Kidney epithelial cell (primary cell): Measurements from ENCODE around the gene MED13L. TPM values are rescaled to one million over a fixed set of nuclear protein-coding genes. Genes with fewer than 3 reads are reported as not detected.
"Not testable (repeated sequence)": the region's sequence is repeated elsewhere in the genome, so short reads cannot be mapped to it uniquely, and the experiment has no call there.

Experiments used
- DNase-seq: peaks from one replicate; pipeline ENCODE4 v3.0.0-alpha.2; 2010; ENCODE audit warnings: low read depth
- H3K27me3 ChIP-seq: 2 replicates; pipeline ENCODE4 v1.6.0; 2011; ENCODE audit warnings: low read length; ENCODE audit not compliant: control insufficient read depth, insufficient read depth
- H3K36me3 ChIP-seq: 2 replicates; pipeline ENCODE4 v1.5.1; 2011; ENCODE audit warnings: low read length; ENCODE audit not compliant: control insufficient read depth, insufficient read depth
- H3K4me3 ChIP-seq: 2 replicates; pipeline ENCODE4 v1.5.1; 2011; ENCODE audit warnings: low read depth, mild to moderate bottlenecking, control low read depth, low read length
- total RNA-seq: library from RNA; depleted of rRNA; stranded (reverse); fragments of >200 nt; gene quantifications from 2 replicates; pipeline ENCODE4 v1.2.3, GENCODE V29; 2015
- TF ChIP-seq, protein P1 (sequence below): IDR thresholded peaks from 2 replicates; pipeline ENCODE4 v1.5.1; 2011; ENCODE audit warnings: mild to moderate bottlenecking, moderate library complexity, low read length, control low read depth, inconsistent platforms; ENCODE audit not compliant: insufficient read depth, poor library complexity, severe bottlenecking

MED13L gene
- total RNA-seq, 1 donor from 2014 or later: 45.9 TPM

DNA sequence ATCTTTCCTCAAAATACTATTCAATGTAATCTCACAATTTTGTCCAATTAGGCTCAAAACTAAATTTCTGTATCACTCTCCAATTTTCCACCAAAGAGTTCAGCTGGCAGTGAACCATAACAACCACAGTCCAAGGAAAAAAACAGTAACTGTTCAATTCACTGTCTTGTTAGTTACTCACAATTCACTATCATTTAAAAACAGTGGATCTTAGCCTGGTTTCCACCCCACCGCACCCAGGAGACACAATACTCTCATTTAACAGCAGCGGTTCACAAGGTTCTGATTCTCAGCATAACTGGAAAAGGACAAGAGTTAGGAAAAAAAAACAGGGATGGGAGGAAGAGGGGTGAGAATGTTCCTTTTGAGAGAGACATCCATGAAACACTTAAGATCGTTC lies 40.5 kb downstream of the MED13L start:
- TF ChIP-seq, protein P1, sequence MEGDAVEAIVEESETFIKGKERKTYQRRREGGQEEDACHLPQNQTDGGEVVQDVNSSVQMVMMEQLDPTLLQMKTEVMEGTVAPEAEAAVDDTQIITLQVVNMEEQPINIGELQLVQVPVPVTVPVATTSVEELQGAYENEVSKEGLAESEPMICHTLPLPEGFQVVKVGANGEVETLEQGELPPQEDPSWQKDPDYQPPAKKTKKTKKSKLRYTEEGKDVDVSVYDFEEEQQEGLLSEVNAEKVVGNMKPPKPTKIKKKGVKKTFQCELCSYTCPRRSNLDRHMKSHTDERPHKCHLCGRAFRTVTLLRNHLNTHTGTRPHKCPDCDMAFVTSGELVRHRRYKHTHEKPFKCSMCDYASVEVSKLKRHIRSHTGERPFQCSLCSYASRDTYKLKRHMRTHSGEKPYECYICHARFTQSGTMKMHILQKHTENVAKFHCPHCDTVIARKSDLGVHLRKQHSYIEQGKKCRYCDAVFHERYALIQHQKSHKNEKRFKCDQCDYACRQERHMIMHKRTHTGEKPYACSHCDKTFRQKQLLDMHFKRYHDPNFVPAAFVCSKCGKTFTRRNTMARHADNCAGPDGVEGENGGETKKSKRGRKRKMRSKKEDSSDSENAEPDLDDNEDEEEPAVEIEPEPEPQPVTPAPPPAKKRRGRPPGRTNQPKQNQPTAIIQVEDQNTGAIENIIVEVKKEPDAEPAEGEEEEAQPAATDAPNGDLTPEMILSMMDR: no peak
- Histone ChIP-seq H3K27me3 (no peaks in the 10 kb centered on the region), H3K36me3 (no peaks in the 10 kb centered on the region), H3K4me3 (no peak overlapping the region)
- no peak for DNase-seq

DNA sequence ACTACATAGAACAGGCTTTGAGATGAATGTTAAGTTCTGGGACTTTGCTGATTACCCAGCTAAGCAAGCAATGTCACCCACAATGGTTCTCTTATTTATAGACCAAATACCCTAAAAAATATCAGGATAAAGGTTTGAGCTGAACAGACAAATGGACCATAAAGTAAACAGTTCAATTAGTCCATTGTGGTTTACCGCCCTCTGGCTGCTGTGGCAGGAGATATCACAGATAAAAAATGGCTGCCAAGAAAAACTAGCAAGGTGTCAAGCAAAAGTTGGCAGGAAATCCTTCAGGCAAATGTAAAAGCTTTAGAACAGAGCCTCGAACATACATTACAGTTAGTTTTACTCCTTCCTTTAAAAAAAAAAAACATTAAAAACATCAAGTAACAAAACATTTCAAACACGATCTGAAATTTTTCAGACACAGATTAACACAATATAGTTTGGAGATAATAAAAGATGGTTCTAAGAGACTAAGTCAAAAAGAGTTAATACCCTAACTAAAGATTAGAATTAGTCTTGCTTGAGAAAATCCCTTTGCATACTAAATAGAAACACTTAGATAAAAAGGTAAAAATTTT lies 41.3 kb downstream of the MED13L start:
- no peaks in the 10 kb centered on the region for H3K27me3 ChIP-seq
- DNase-seq: no peak
- no peak overlapping the region for H3K4me3 ChIP-seq
- TF ChIP-seq, protein P1: peak; percentile 77
- no peaks in the 10 kb centered on the region for H3K36me3 ChIP-seq

DNA sequence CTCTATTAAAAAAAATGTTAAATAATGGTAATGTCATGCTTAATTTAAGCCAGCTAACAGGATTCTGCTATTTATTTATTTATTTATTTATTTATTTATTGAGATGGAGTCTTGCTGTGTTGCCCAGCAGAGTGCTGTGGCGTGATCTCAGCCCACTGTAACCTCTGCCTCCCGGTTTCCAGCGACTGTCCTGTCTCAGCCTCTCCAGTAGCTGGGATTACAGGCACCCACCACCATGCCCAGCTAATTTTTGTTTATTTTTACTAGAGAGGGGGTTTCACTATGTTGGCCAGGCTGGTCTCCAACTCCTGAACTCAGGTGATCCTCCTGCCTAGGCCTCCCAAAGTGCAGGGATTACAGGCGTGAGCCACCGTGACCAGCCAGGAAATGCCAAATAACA lies 43.3 kb downstream of the MED13L start:
- H3K27me3 ChIP-seq, H3K4me3 ChIP-seq, H3K36me3 ChIP-seq, DNase-seq: not testable (repeated sequence)

DNA sequence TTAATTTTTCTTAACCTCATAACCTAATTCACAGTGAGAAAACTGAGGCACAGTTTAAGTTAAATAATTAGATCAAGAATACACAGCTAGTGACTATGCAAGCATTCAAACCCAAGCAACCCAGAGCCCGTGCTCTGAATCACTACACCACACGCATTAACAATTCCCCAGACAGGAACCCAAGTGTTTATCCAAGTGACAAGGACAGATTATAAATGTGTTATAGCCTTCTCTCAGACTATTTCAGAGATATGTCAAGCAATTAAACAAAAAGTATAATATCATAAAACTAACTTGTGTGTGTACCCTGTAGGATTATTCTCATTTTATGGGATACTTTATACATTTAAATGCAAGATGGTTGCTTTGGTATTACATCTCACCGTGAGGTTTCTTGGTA lies 43.8 kb downstream of the MED13L start:
- no peaks in the 10 kb centered on the region for H3K27me3 ChIP-seq
- H3K36me3 ChIP-seq: no peaks in the 10 kb centered on the region
- no peak overlapping the region for H3K4me3 ChIP-seq
- TF ChIP-seq, protein P1: no peak
- DNase-seq: no peak

DNA sequence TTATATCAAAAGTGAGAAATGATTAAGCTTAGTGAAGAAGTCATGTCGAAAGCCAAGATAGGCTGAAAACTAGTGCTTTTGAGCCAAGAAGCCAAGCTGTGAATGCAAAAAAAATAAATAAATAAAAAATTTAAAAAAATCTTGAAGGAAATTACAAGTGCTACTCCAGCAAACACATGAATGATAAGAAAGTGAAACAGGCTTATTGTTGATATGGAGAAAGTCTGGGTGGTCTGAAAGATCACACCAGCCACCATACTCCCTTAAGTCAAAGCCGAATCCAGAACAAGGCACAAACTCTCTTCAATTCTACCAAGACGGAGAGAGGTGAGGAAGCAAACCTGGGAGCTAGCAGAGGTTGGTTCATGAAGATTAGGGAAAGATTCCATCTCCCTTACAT lies 49.7 kb downstream of the MED13L start:
- DNase-seq: no peak
- Histone ChIP-seq H3K27me3 (no peaks in the 10 kb centered on the region), H3K4me3 (no peak overlapping the region), H3K36me3 (no peaks in the 10 kb centered on the region)
- TF ChIP-seq, protein P1: no peak

DNA sequence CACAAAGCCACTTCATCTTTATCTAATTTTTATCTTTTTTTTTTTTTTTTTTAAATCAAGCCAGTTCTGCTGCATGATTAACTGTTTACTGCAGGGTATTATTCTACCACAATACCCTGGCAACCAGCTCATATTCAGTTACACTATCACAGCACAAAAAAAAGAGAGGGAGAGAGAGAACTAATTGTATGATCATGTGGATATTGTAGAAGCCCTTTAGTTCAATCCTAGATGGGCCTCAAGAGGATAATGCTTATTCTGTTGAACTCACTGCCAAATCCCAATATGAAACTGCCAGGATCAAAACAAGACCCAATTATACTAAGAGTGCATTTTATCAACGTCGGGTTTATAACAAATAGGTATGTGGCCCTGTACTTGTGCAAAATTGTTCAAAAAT lies 51.5 kb downstream of the MED13L start:
- Histone ChIP-seq H3K36me3 (no peaks in the 10 kb centered on the region), H3K27me3 (no peaks in the 10 kb centered on the region), H3K4me3 (no peak overlapping the region)
- DNase-seq: no peak
- TF ChIP-seq, protein P1: no peak

DNA sequence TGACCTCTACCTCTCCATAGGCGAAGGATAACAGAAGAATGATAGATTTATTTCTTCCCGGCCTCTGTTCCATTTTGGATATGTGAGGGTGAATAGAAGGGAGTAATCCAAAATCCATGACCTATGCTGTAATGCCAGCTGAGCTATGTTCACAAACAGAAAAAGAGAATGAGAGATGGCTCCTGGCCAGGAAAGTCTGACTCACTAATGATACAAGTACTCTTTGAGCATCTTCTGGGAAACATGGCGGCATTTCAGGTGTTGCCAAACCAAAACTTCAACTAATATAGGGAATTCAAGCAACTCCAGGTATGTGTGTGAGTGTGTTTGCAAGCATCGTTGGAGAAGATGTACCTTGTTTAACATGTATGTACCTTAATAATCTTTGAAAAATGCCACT lies 55.1 kb downstream of the MED13L start:
- TF ChIP-seq, protein P1: no peak
- DNase-seq: peak; percentile 66
- Histone ChIP-seq H3K36me3 (no peaks in the 10 kb centered on the region), H3K4me3 (no peak overlapping the region), H3K27me3 (no peaks in the 10 kb centered on the region)
